GM12872 (cell line): Measurements from ENCODE around the gene CYREN.

Experiments used
- CTCF ChIP-seq: IDR thresholded peaks from 3 replicates; pipeline ENCODE4 v1.5.1; 2011; ENCODE audit warnings: low read depth, mild to moderate bottlenecking, low read length, moderate library complexity; ENCODE audit not compliant: insufficient read depth

CYREN gene

GRCh38 chr7:135170274-135170997, at the start of gene CYREN:
TSS of gene CYREN (minus strand) at chr7:135170707. CDS start at chr7:135168922, 1,785 bp downstream.
- peak; percentile 63 for TF ChIP-seq CTCF

DNA sequence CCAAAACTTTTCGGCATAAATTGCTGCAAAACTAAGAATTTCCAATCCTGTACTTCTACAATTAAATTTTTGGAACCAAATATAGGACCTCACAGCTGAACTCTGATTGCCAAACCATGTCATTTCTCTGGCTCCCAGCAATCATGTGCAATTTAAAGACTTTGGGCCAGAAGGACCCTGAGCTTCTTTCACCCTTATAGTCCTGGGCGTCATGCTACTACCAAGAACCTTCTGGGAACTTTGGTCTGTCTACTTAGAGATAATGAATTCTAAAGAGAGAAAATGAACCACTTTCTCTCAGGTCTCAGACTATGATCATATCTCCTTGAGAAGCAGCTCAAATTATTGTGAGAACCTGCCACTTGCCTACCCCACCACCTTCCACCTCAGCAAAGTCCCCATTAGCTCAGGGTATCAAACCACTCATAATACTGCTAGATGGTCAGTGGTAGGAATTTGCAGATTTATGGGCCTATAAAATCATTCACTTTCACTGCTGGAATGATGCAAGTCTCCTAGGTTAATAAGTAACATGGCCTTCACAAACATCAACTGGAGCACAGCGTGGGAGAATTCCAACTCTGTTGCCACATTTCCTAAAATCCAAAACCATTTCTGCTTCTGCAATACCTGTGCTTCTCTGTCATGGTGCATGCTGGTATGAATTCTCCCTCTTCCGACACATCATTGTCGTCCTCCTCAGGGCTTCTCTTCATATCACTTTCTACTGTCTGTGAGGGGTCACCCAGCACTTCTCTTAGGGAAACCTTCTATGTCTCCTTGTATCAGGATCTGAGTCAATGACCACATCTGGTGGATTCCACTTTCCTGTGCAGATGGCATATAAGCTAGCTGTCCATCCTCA, 47.4 kb upstream of the CYREN start:
- TF ChIP-seq CTCF, result no peak

- no peak for TF ChIP-seq CTCF
Measured at GRCh38 chr7:135215698-135216097, 45.2 kb upstream of the CYREN start.

DNA sequence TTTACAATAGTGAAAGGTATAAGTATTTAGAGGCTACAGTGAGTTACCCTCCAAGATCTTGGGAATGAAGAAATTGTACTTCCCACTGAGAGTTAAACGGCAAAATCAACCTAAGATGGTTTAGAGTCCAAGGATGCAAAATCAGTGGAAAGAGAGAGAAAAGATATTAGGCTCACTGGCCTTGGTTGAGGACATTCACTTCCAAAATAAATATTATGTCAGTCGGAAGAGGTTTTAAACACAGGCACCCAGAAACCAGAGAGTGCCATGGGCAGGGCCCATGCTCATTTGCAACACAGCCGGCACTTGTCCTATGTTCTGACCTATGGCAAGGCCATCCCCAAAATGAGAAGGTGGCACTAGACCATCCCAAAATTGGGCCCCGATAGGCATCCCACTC, 44.7 kb upstream of the CYREN start:
- no peak for TF ChIP-seq CTCF

- no peak for TF ChIP-seq CTCF
Measured at GRCh38 chr7:135213831-135214230, 43.3 kb upstream of the CYREN start.

DNA sequence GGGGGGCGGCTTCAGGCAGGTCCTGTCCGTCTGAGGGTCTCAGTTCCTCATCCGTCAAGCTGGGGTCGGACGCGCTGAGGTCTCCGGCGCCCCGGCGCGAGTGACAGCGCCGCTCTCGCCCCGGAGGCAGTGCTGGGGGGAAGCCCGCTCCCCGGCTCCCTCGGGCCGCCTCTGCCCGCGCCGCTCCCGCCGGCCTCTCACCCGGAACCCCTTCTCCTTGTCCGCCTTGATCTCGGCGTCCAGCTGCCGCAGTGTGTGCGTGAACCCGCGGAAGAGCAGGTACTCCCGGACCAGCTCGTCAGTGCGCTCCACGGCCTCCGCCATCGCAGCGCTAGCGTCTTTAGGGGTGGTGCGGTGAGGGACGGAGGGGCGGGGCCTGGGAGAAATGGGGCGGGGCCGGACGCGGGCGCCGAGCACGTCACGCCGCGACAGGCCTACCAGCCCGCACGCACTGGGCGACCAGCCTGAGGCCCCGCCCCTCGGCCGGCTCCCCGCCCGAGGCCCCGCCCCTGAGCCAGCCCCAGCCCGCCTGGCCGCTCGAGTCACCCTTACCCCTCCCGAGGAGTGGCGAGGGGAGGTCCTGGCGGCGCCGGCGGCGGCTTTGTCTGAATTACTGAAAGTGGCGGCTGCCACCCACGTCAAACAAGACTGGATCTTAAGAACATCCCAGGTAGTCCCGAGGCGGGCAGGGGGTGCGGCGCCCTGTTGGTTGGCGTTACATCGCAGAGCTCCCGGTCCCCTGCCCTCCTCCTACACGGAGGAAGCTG, 40.9 kb upstream of the CYREN start, which contains the start of gene WDR91:
Gene WDR91 (minus strand): TSS at position 348 of the 767 bp plus-strand sequence. CDS start 24 bp downstream, at position 324.
- no peak for TF ChIP-seq CTCF

GRCh38 chr7:135210888-135211178, 40.3 kb upstream of the CYREN start:
- 0 out of 3 replicates have a peak, but pooled peaks have one; percentile 13 for TF ChIP-seq CTCF
